Ecto neural progenitor cell (in vitro differentiated cells): ENCODE results near the gene CARMIL1.

Experiments used
- DNase-seq: peaks from one replicate; pipeline ENCODE4 v3.0.0-alpha.2; 2018; ENCODE audit warnings: low spot score

Gene CARMIL1

GRCh38 chr6:25311331-25311840 is 32.2 kb downstream of the CARMIL1 start:
- DNase-seq, result no peak

- DNase-seq, result no peak
Measured at GRCh38 chr6:25312034-25312620, 33.0 kb downstream of the CARMIL1 start.

GRCh38 chr6:25312703-25313102 is 33.5 kb downstream of the CARMIL1 start:
- DNase-seq, result no peak

- no peak for DNase-seq
Measured at GRCh38 chr6:25314509-25315175, 35.5 kb downstream of the CARMIL1 start.

- no peak for DNase-seq
Measured at GRCh38 chr6:25315194-25316177, 36.3 kb downstream of the CARMIL1 start.

- DNase-seq, result no peak
Measured at GRCh38 chr6:25316626-25317025, 37.5 kb downstream of the CARMIL1 start.

- DNase-seq, result no peak
Measured at GRCh38 chr6:25318589-25318988, 39.4 kb downstream of the CARMIL1 start.

GRCh38 chr6:25320459-25320858 is 41.3 kb downstream of the CARMIL1 start:
- no peak for DNase-seq

GRCh38 chr6:25322692-25323091 is 43.5 kb downstream of the CARMIL1 start:
- no peak for DNase-seq

GRCh38 chr6:25324066-25324762 is 45.0 kb downstream of the CARMIL1 start:
- DNase-seq, result no peak

- DNase-seq, result no peak
Measured at GRCh38 chr6:25326126-25326525, 47.0 kb downstream of the CARMIL1 start.

GRCh38 chr6:25326960-25327359 is 47.8 kb downstream of the CARMIL1 start:
- DNase-seq, result no peak

GRCh38 chr6:25327432-25327831 is 48.3 kb downstream of the CARMIL1 start:
- no peak for DNase-seq

GRCh38 chr6:25329161-25329817 is 50.1 kb downstream of the CARMIL1 start:
- DNase-seq, result no peak

- DNase-seq, result no peak
Measured at GRCh38 chr6:25329982-25330381, 50.8 kb downstream of the CARMIL1 start.

GRCh38 chr6:25330796-25331685 is 51.9 kb downstream of the CARMIL1 start:
- DNase-seq, result no peak

GRCh38 chr6:25332165-25332564 is 53.0 kb downstream of the CARMIL1 start:
- DNase-seq, result no peak

- no peak for DNase-seq
Measured at GRCh38 chr6:25332655-25333071, 53.5 kb downstream of the CARMIL1 start.

GRCh38 chr6:25333471-25333870 is 54.3 kb downstream of the CARMIL1 start:
- DNase-seq, result no peak

- no peak for DNase-seq
Measured at GRCh38 chr6:25334793-25335192, 55.6 kb downstream of the CARMIL1 start.
